GM12878 (cell line): ENCODE results near the gene GCH1. TPM values are rescaled to one million over a fixed set of nuclear protein-coding genes. Genes with fewer than 3 reads are reported as not detected.

Experiments used
- CREB1 ChIP-seq: IDR thresholded peaks from 2 replicates; pipeline ENCODE4 v1.6.1; 2012; ENCODE audit warnings: low read depth, mild to moderate bottlenecking, inconsistent platforms
- EZH2 ChIP-seq: IDR thresholded peaks from 2 replicates; pipeline ENCODE4 v1.6.1; 2012; ENCODE audit warnings: low read depth, mild to moderate bottlenecking, control low read depth, inconsistent platforms, low read length, borderline replicate concordance; ENCODE audit not compliant: control insufficient read depth
- IKZF1 ChIP-seq: fragments of 450-650 bp; conservative IDR thresholded peaks from 2 replicates; pipeline ENCODE4 v1.6.1; 2017; ENCODE audit warnings: antibody characterized with exemption, mild to moderate bottlenecking
- KDM1A ChIP-seq: fragments of 200-600 bp; sonication (generic); IDR thresholded peaks from 2 replicates; pipeline ENCODE4 v1.6.1; 2016; ENCODE audit warnings: borderline replicate concordance
- MXI1 ChIP-seq: fragments of 150-350 bp; IDR thresholded peaks from 2 replicates; pipeline ENCODE4 v1.6.1; 2011; ENCODE audit warnings: low read depth, mild to moderate bottlenecking, inconsistent platforms, low read length, improper control_type of control experiment
- NR2C1 ChIP-seq: fragments of 450-650 bp; IDR thresholded peaks from 2 replicates; pipeline ENCODE4 v1.6.1; 2017; ENCODE audit warnings: antibody characterized with exemption, mild to moderate bottlenecking, moderate library complexity
- NR2F1 ChIP-seq: fragments of 450-650 bp; conservative IDR thresholded peaks from 2 replicates; pipeline ENCODE4 v1.6.1; 2017; ENCODE audit warnings: mild to moderate bottlenecking
- RELA ChIP-seq: fragments of 450-650 bp; IDR thresholded peaks from 2 replicates; pipeline ENCODE4 v1.8.0; 2014; ENCODE audit warnings: borderline replicate concordance; ENCODE audit not compliant: partially characterized antibody
- SIN3A ChIP-seq: IDR thresholded peaks from 2 replicates; pipeline ENCODE4 v1.6.1; 2012; ENCODE audit warnings: low read depth, low read length, improper control_type of control experiment
- SUPT20H ChIP-seq: IDR thresholded peaks from 2 replicates; pipeline ENCODE4 v1.6.1; 2011; ENCODE audit warnings: low read depth, mild to moderate bottlenecking, low read length, moderate library complexity, borderline replicate concordance; ENCODE audit not compliant: control insufficient read depth
- TCF12 ChIP-seq: IDR thresholded peaks from 2 replicates; pipeline ENCODE4 v1.6.1; 2011; ENCODE audit warnings: low read depth, mild to moderate bottlenecking, low read length
- YBX1 ChIP-seq: fragments of 450-650 bp; IDR thresholded peaks from 2 replicates; pipeline ENCODE4 v1.6.1; 2016; ENCODE audit warnings: antibody characterized with exemption
- ZBED1 ChIP-seq: IDR thresholded peaks from 2 replicates; pipeline ENCODE4 v1.6.1; 2016; ENCODE audit warnings: borderline replicate concordance
- ZNF622 ChIP-seq: fragments of 450-650 bp; IDR thresholded peaks from 2 replicates; pipeline ENCODE4 v1.6.1; 2017; ENCODE audit warnings: mild to moderate bottlenecking, inconsistent platforms
- polyA plus RNA-seq, 11 experiments: library from polyadenylated mRNA; depleted of rRNA in 4 of 11; unstranded in 6 of 11; stranded (reverse) in 5 of 11; fragments of >200 nt; fragmentation: Nextera tagmentation in 4 of 11; fragmentation: Illumina TruSeq in 1 of 11; extraction: Ambion mirVana in 4 of 11; extraction: Trizol in 1 of 11; gene quantifications; 1 replicate in 1 of 11; 2 replicates in 10 of 11; pipeline versions ENCODE4 v1.2.1 to v1.2.3, GENCODE V29; 2011 to 2016; ENCODE audit warnings: inconsistent platforms in 2 of 11, missing spikeins in 2 of 11, low read depth in 1 of 11
- total RNA-seq, 4 experiments: library from RNA; depleted of rRNA in 3 of 4; stranded (reverse); fragments of >200 nt in 3 of 4; fragmentation: Illumina TruSeq in 1 of 4; extraction: Trizol in 1 of 4; gene quantifications; 2 replicates each; pipeline versions ENCODE4 v1.2.1 to v1.2.3, GENCODE V29; 2013 to 2021
- TF ChIP-seq, protein P1 (sequence below): fragments of 450-650 bp; IDR thresholded peaks from 2 replicates; pipeline ENCODE4 v1.6.1; 2017; ENCODE audit warnings: mild to moderate bottlenecking, low read depth, inconsistent platforms; ENCODE audit not compliant: poor library complexity, severe bottlenecking
- TF ChIP-seq, protein P2 (sequence below): IDR thresholded peaks from 2 replicates; pipeline ENCODE4 v1.6.1; 2011; ENCODE audit warnings: borderline replicate concordance, low read depth, mild to moderate bottlenecking, moderate library complexity, mixed read lengths, low read length; ENCODE audit not compliant: insufficient read depth; ENCODE audit errors: extremely low read length
- TF ChIP-seq, protein P3 (sequence below): fragments of 450-650 bp; IDR thresholded peaks from 2 replicates; pipeline ENCODE4 v1.6.1; 2016; ENCODE audit warnings: mild to moderate bottlenecking, moderate library complexity, borderline replicate concordance
- TF ChIP-seq, protein P4 (sequence below): fragments of 450-650 bp; IDR thresholded peaks from 2 replicates; pipeline ENCODE4 v1.6.1; 2014; ENCODE audit warnings: mild to moderate bottlenecking

GCH1 gene
- total and polyA plus RNA-seq, 10 of the 15 experiments (the other 5 are each of a cell fraction or from before 2014, with no cell fraction given): 25.1 to 37.0 (median 33.8) TPM

- TF ChIP-seq, protein P1, sequence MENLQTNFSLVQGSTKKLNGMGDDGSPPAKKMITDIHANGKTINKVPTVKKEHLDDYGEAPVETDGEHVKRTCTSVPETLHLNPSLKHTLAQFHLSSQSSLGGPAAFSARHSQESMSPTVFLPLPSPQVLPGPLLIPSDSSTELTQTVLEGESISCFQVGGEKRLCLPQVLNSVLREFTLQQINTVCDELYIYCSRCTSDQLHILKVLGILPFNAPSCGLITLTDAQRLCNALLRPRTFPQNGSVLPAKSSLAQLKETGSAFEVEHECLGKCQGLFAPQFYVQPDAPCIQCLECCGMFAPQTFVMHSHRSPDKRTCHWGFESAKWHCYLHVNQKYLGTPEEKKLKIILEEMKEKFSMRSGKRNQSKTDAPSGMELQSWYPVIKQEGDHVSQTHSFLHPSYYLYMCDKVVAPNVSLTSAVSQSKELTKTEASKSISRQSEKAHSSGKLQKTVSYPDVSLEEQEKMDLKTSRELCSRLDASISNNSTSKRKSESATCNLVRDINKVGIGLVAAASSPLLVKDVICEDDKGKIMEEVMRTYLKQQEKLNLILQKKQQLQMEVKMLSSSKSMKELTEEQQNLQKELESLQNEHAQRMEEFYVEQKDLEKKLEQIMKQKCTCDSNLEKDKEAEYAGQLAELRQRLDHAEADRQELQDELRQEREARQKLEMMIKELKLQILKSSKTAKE: no peak
- TF ChIP-seq YBX1: no peak
- peak; percentile 37; the same call in 1 of the 2 replicates for TF ChIP-seq IKZF1
- TF ChIP-seq ZNF622: no peak
- TF ChIP-seq RELA: no peak
- TF ChIP-seq, protein P2, sequence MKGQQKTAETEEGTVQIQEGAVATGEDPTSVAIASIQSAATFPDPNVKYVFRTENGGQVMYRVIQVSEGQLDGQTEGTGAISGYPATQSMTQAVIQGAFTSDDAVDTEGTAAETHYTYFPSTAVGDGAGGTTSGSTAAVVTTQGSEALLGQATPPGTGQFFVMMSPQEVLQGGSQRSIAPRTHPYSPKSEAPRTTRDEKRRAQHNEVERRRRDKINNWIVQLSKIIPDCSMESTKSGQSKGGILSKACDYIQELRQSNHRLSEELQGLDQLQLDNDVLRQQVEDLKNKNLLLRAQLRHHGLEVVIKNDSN: no peak
- no peak for TF ChIP-seq KDM1A
- TF ChIP-seq ZBED1: no peak
- peak; percentile 65; the same call in 1 of the 2 replicates for TF ChIP-seq CREB1
- no peak for TF ChIP-seq MXI1
- TF ChIP-seq EZH2: no peak
- TF ChIP-seq, protein P3, sequence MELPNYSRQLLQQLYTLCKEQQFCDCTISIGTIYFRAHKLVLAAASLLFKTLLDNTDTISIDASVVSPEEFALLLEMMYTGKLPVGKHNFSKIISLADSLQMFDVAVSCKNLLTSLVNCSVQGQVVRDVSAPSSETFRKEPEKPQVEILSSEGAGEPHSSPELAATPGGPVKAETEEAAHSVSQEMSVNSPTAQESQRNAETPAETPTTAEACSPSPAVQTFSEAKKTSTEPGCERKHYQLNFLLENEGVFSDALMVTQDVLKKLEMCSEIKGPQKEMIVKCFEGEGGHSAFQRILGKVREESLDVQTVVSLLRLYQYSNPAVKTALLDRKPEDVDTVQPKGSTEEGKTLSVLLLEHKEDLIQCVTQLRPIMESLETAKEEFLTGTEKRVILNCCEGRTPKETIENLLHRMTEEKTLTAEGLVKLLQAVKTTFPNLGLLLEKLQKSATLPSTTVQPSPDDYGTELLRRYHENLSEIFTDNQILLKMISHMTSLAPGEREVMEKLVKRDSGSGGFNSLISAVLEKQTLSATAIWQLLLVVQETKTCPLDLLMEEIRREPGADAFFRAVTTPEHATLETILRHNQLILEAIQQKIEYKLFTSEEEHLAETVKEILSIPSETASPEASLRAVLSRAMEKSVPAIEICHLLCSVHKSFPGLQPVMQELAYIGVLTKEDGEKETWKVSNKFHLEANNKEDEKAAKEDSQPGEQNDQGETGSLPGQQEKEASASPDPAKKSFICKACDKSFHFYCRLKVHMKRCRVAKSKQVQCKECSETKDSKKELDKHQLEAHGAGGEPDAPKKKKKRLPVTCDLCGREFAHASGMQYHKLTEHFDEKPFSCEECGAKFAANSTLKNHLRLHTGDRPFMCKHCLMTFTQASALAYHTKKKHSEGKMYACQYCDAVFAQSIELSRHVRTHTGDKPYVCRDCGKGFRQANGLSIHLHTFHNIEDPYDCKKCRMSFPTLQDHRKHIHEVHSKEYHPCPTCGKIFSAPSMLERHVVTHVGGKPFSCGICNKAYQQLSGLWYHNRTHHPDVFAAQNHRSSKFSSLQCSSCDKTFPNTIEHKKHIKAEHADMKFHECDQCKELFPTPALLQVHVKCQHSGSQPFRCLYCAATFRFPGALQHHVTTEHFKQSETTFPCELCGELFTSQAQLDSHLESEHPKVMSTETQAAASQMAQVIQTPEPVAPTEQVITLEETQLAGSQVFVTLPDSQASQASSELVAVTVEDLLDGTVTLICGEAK: no peak
- TF ChIP-seq, protein P4, sequence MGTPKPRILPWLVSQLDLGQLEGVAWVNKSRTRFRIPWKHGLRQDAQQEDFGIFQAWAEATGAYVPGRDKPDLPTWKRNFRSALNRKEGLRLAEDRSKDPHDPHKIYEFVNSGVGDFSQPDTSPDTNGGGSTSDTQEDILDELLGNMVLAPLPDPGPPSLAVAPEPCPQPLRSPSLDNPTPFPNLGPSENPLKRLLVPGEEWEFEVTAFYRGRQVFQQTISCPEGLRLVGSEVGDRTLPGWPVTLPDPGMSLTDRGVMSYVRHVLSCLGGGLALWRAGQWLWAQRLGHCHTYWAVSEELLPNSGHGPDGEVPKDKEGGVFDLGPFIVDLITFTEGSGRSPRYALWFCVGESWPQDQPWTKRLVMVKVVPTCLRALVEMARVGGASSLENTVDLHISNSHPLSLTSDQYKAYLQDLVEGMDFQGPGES: no peak
- peak; percentile 49; the same call in 1 of the 2 replicates for TF ChIP-seq NR2C1
- no peak for TF ChIP-seq SUPT20H
- TF ChIP-seq NR2F1: peak; percentile 93
- no peak for TF ChIP-seq SIN3A
- peak; percentile 67; the same call in 1 of the 2 replicates for TF ChIP-seq TCF12
Observed at GRCh38 chr14:54902521-54903420, at the start of gene GCH1 (continued).
